Prostate gland (tissue), 2 donors: ENCODE results near the gene REV3L.

Experiments
- CTCF ChIP-seq, 4 experiments: fragments of 200-600 bp in 2 of 4; fragments of 450-650 bp in 2 of 4; sonication (generic) in 2 of 4; IDR thresholded peaks; 1 replicate in 3 of 4; 2 replicates in 1 of 4; pipeline ENCODE4 v1.5.1; 2016 to 2019; ENCODE audit warnings: antibody characterized with exemption in 4 of 4, mild to moderate bottlenecking in 2 of 4, moderate library complexity in 2 of 4
- POLR2A ChIP-seq: fragments of 450-650 bp; IDR thresholded peaks from one replicate; pipeline ENCODE4 v1.6.1; 2016; ENCODE audit warnings: antibody characterized with exemption, mild to moderate bottlenecking

- TF ChIP-seq POLR2A (no peak), CTCF (IDR thresholded peaks at IDR 0.05) (no peak)
Observed at GRCh38 chr6:111267764-111268333, 215.2 kb downstream of the REV3L start.
